ENCODE data around the gene GPR137. TPM values are rescaled to one million over a fixed set of nuclear protein-coding genes. Genes with fewer than 3 reads are reported as not detected.

The GPR137 gene
- polyA plus RNA-seq, 2 of the 4 experiments (the other 2 are of a cell fraction) = 11.0 to 37.4 TPM

- TF ChIP-seq ATOH8 (CRISPR knock-in tag; IDR thresholded peaks at IDR 0.05; ENCODE audit: low read depth) (no peak), CBX8 (IDR thresholded peaks at IDR 0.05) (no peak), KDM1A (IDR thresholded peaks at IDR 0.05; ENCODE audit: low read depth) (no peak), FOSL2 (IDR thresholded peaks at IDR 0.05) (no peak), FOSL2 (CRISPR knock-in tag; IDR thresholded peaks at IDR 0.05) (no peak), CBX2 (IDR thresholded peaks at IDR 0.05; ENCODE audit: borderline replicate concordance, low read depth) (no peak), ZFP36 (IDR thresholded peaks at IDR 0.05; ENCODE audit: borderline replicate concordance, partially characterized antibody) (no peak), RAD21 (conservative IDR thresholded peaks at IDR 0.05 in 1 of 2, IDR thresholded peaks at IDR 0.05 in 1 of 2) (no peak), POLR2AphosphoS2 (conservative IDR thresholded peaks at IDR 0.05; ENCODE audit: low read length) (no peak), RARB (CRISPR knock-in tag; IDR thresholded peaks at IDR 0.05) (peak; percentile 71; the same call in 1 of the 2 replicates), EHF (CRISPR knock-in tag; IDR thresholded peaks at IDR 0.05) (peak; percentile 58; the same call in 1 of the 2 replicates), FOSB (CRISPR knock-in tag; IDR thresholded peaks at IDR 0.05) (no peak), CHD4 (IDR thresholded peaks at IDR 0.05; ENCODE audit: borderline replicate concordance) (no peak), CHD2 (IDR thresholded peaks at IDR 0.05; ENCODE audit: low read length, partially characterized antibody) (no peak), MAFK (IDR thresholded peaks at IDR 0.05; ENCODE audit: partially characterized antibody) (no peak), RNF2 (IDR thresholded peaks at IDR 0.05; ENCODE audit: borderline replicate concordance, low read depth) (no peak), EHMT2 (IDR thresholded peaks at IDR 0.05; ENCODE audit: low read depth) (no peak), PBX3 (IDR thresholded peaks at IDR 0.05) (peak; percentile 61; the same call in 1 of the 2 replicates), HOXA7 (CRISPR knock-in tag; IDR thresholded peaks at IDR 0.05) (no peak), REST (IDR thresholded peaks at IDR 0.05) (no peak), JUN (IDR thresholded peaks at IDR 0.05) (peak; percentile 69 to 91; a peak in 4 of 5 replicates), SMC3 (IDR thresholded peaks at IDR 0.05) (no peak), ZSCAN20 (CRISPR knock-in tag; IDR thresholded peaks at IDR 0.05) (no peak), HOXB13 (CRISPR knock-in tag; IDR thresholded peaks at IDR 0.05; ENCODE audit: low read depth) (no peak), KDM5A (IDR thresholded peaks at IDR 0.05) (no peak), SREBF2 (IDR thresholded peaks at IDR 0.05) (no peak), EP300 (IDR thresholded peaks at IDR 0.05) (no peak), MYC (IDR thresholded peaks at IDR 0.05; ENCODE audit: borderline replicate concordance, low read length) (no peak), CEBPB (IDR thresholded peaks at IDR 0.05) (no peak), GATA3 (IDR thresholded peaks at IDR 0.05; ENCODE audit: borderline replicate concordance) (peak; percentile 27; the same call in 1 of the 2 replicates)
- TF ChIP-seq, protein P1, sequence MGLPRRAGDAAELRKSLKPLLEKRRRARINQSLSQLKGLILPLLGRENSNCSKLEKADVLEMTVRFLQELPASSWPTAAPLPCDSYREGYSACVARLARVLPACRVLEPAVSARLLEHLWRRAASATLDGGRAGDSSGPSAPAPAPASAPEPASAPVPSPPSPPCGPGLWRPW (IDR thresholded peaks at IDR 0.05) = no peak
- TF ChIP-seq, protein P2, sequence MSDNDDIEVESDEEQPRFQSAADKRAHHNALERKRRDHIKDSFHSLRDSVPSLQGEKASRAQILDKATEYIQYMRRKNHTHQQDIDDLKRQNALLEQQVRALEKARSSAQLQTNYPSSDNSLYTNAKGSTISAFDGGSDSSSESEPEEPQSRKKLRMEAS (IDR thresholded peaks at IDR 0.05) = peak; percentile 69
- TF ChIP-seq, protein P3, sequence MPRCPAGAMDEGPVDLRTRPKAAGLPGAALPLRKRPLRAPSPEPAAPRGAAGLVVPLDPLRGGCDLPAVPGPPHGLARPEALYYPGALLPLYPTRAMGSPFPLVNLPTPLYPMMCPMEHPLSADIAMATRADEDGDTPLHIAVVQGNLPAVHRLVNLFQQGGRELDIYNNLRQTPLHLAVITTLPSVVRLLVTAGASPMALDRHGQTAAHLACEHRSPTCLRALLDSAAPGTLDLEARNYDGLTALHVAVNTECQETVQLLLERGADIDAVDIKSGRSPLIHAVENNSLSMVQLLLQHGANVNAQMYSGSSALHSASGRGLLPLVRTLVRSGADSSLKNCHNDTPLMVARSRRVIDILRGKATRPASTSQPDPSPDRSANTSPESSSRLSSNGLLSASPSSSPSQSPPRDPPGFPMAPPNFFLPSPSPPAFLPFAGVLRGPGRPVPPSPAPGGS (IDR thresholded peaks at IDR 0.05) = peak; percentile 94
- TF ChIP-seq, protein P4, sequence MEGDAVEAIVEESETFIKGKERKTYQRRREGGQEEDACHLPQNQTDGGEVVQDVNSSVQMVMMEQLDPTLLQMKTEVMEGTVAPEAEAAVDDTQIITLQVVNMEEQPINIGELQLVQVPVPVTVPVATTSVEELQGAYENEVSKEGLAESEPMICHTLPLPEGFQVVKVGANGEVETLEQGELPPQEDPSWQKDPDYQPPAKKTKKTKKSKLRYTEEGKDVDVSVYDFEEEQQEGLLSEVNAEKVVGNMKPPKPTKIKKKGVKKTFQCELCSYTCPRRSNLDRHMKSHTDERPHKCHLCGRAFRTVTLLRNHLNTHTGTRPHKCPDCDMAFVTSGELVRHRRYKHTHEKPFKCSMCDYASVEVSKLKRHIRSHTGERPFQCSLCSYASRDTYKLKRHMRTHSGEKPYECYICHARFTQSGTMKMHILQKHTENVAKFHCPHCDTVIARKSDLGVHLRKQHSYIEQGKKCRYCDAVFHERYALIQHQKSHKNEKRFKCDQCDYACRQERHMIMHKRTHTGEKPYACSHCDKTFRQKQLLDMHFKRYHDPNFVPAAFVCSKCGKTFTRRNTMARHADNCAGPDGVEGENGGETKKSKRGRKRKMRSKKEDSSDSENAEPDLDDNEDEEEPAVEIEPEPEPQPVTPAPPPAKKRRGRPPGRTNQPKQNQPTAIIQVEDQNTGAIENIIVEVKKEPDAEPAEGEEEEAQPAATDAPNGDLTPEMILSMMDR (IDR thresholded peaks at IDR 0.05) = no peak
Measured at GRCh38 chr11:64240435-64241240, 45.0 kb upstream of the GPR137 start, which contains the start of gene FKBP2 (continued).

All from A549 (cell line).